Erythroblast (primary cell): ENCODE measurements around the gene TCHHL1.

Source experiments
- GATA1 ChIP-seq: IDR thresholded peaks from 2 replicates; pipeline ENCODE4 v1.6.1; 2011; ENCODE audit warnings: low read depth, mild to moderate bottlenecking, control low read depth, low read length, moderate library complexity
- POLR2A ChIP-seq: IDR thresholded peaks from 2 replicates; pipeline ENCODE4 v1.6.1; 2011; ENCODE audit warnings: mild to moderate bottlenecking, low read length

- no peak for TF ChIP-seq POLR2A
- TF ChIP-seq GATA1 = no peak
Observed at GRCh38 chr1:152127673-152128072, 38.8 kb upstream of the TCHHL1 start.
